Colonic mucosa (tissue), 4 donors: ENCODE measurements around the gene PARP11. TPM values are rescaled to one million over a fixed set of nuclear protein-coding genes. Genes with fewer than 3 reads are reported as not detected.

ENCODE experiments used
- DNase-seq: peaks from one replicate; pipeline ENCODE4 v3.0.0-alpha.2; 2020
- H3K27ac ChIP-seq: fragments of 200-600 bp; one replicate; pipeline ENCODE4 v1.8.0; 2021
- H3K27me3 ChIP-seq: fragments of 200-600 bp; one replicate; pipeline ENCODE4 v1.8.0; 2021
- H3K36me3 ChIP-seq: fragments of 200-600 bp; one replicate; pipeline ENCODE4 v1.8.0; 2021
- H3K4me1 ChIP-seq: fragments of 200-600 bp; one replicate; pipeline ENCODE4 v1.8.0; 2021; ENCODE audit warnings: mild to moderate bottlenecking
- H3K4me3 ChIP-seq: fragments of 200-600 bp; one replicate; pipeline ENCODE4 v1.8.0; 2021
- H3K9ac ChIP-seq, 2 donors: one replicate each; pipeline ENCODE4 v1.7.0; 2013; ENCODE audit warnings: control low read depth in 2 of 2, low read depth in 2 of 2, low read length in 2 of 2
- H3K9me3 ChIP-seq: fragments of 200-600 bp; one replicate; pipeline ENCODE4 v1.8.0; 2021
- intact Hi-C: fragments of 100-400 bp; cut with DNase I; formaldehyde crosslinking; loops from one replicate; pipeline ENCODE4 v1.14.1; 2022
- total RNA-seq, 2 donors: library from RNA; stranded (reverse); fragmentation: NEBNext Ultra II Directional in 1 of 2; extraction: Animal tissue kit (Norgen Biotek cat#: 25700) in 1 of 2; gene quantifications; one replicate each; pipeline ENCODE4 v1.2.1, GENCODE V29; 2021
- TF ChIP-seq, protein P1 (sequence below): fragments of 200-600 bp; IDR thresholded peaks from one replicate; pipeline ENCODE4 v1.8.0; 2022; ENCODE audit warnings: antibody characterized with exemption, mild to moderate bottlenecking
- donor health status: healthy.
- donor health status: DM: no; HTN: no; CAD: no.
- donor health status: DM: no; HTN: no; CAD: no.

Gene PARP11, protein sequence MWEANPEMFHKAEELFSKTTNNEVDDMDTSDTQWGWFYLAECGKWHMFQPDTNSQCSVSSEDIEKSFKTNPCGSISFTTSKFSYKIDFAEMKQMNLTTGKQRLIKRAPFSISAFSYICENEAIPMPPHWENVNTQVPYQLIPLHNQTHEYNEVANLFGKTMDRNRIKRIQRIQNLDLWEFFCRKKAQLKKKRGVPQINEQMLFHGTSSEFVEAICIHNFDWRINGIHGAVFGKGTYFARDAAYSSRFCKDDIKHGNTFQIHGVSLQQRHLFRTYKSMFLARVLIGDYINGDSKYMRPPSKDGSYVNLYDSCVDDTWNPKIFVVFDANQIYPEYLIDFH
- total RNA-seq: 1 to 10 TPM; 5.5 to 5.8 TPM

DNA sequence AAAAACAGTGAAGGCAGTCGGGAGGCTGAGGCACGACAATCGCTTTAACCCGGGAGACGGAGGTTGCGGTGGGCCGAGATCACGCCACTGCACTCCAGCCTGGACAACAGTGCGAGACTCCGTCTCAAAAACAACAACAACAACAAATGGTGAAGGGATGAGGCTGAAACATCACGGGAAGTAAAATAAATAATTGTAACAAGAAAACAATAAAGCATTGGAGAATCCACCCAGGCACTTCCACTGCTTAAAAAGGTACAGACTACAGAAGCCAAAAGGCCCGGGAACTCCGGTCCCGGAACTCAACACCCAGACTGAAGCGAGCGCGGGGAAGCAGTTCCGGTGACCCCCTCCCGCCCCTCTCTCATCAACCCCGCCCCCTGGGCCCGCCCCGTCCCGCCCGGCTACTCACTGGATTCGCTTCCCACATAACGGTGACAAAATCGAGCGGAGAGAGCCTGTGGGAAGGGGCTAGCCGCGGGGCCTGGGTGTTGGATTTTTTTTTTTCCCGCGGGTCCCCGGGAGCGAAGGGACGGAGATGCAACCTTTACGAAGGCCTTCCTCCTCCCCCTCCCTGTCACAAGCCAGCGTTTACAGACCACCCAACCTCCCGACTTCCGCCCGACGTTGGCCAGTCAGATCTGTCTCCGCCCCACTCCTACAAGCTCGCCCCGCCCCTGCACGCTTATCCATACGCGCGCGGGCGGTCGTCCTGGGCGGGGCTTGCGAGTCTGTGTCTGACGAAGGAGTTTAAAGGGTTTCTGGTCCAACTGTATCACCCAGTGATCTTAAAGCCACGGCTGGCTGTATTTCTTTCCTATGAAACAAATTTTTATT is at the start of gene PARP11:
Gene PARP11, minus strand, starts transcription at position 600 of the 837 bp plus-strand sequence. Its CDS starts 170 bp downstream, at position 430.
- peak; percentile 98 for DNase-seq
- Histone ChIP-seq H3K27ac (peak within 1 kb of the TSS; percentile 80), H3K9me3 (no peaks in the 10 kb centered on the region), H3K27me3 (no peaks in the 10 kb centered on the region), H3K36me3 (no peaks in the 10 kb centered on the region), H3K9ac (peak within 1 kb of the TSS; percentile 74 to 87), H3K4me3 (peak within 1 kb of the TSS; percentile 58), H3K4me1 (no peaks in the 10 kb centered on the region)
- intact Hi-C loops: no loop called here
- TF ChIP-seq, protein P1, sequence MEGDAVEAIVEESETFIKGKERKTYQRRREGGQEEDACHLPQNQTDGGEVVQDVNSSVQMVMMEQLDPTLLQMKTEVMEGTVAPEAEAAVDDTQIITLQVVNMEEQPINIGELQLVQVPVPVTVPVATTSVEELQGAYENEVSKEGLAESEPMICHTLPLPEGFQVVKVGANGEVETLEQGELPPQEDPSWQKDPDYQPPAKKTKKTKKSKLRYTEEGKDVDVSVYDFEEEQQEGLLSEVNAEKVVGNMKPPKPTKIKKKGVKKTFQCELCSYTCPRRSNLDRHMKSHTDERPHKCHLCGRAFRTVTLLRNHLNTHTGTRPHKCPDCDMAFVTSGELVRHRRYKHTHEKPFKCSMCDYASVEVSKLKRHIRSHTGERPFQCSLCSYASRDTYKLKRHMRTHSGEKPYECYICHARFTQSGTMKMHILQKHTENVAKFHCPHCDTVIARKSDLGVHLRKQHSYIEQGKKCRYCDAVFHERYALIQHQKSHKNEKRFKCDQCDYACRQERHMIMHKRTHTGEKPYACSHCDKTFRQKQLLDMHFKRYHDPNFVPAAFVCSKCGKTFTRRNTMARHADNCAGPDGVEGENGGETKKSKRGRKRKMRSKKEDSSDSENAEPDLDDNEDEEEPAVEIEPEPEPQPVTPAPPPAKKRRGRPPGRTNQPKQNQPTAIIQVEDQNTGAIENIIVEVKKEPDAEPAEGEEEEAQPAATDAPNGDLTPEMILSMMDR: no peak

GRCh38 chr12:3922033-3922432 is 48.8 kb upstream of the PARP11 start:
- H3K36me3 ChIP-seq: no peaks in the 10 kb centered on the region
- no peak for DNase-seq
- no peak overlapping the region for H3K4me3 ChIP-seq
- H3K9ac ChIP-seq: no peak overlapping the region
- TF ChIP-seq, protein P1: no peak
- H3K27me3 ChIP-seq: peaks cover 5% of the 10 kb centered on the region
- no peaks in the 10 kb centered on the region for H3K9me3 ChIP-seq
- H3K27ac ChIP-seq: no peak overlapping the region
- H3K4me1 ChIP-seq: no peaks in the 10 kb centered on the region
- intact Hi-C loops: no loop called here

DNA sequence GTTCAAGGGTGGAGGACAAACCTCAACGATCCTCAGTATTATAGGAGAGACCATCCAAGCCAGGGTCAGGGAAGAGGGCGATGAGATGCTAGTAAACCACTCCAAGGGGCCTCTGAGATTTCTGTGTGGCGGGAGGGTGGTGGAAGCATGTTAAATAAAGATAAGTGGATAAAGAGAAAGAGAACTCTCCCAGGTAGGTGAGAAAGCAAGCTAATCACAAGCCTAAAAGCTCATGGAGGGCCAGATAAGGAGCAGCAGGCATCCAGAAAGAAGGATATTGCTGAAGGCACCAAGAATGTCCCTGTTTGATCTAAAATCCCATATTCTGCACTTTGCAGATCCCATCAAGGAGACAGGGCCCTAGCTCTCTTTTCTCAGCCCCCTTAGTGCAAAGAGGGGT is 48.3 kb upstream of the PARP11 start:
- no peak for DNase-seq
- no peak overlapping the region for H3K27ac ChIP-seq
- TF ChIP-seq, protein P1: no peak

GRCh38 chr12:3921151-3921471 is 47.9 kb upstream of the PARP11 start:
- intact Hi-C loops: no loop called here
- Histone ChIP-seq H3K4me3 (no peak overlapping the region), H3K9me3 (no peaks in the 10 kb centered on the region), H3K27ac (no peak overlapping the region), H3K9ac (no peak overlapping the region), H3K4me1 (no peaks in the 10 kb centered on the region), H3K27me3 (peaks cover 5% of the 10 kb centered on the region), H3K36me3 (no peaks in the 10 kb centered on the region)
- no peak for DNase-seq
- TF ChIP-seq, protein P1: no peak

More for the DNA sequence above, 48.3 kb upstream of the PARP11 start:
- no peak overlapping the region for H3K4me3 ChIP-seq
- H3K9ac ChIP-seq: no peak overlapping the region
- H3K27me3 ChIP-seq: peaks cover 5% of the 10 kb centered on the region
- intact Hi-C loops: no loop called here
- H3K4me1 ChIP-seq: no peaks in the 10 kb centered on the region
- no peaks in the 10 kb centered on the region for H3K36me3 ChIP-seq
- no peaks in the 10 kb centered on the region for H3K9me3 ChIP-seq

- Histone ChIP-seq H3K4me3 (no peak overlapping the region), H3K4me1 (no peaks in the 10 kb centered on the region), H3K36me3 (no peaks in the 10 kb centered on the region), H3K27ac (no peak overlapping the region), H3K27me3 (peaks cover 5% of the 10 kb centered on the region), H3K9ac (no peak overlapping the region), H3K9me3 (no peaks in the 10 kb centered on the region)
- DNase-seq: no peak
- TF ChIP-seq, protein P1: no peak
- intact Hi-C loops: no loop called here
These were observed 47.4 kb upstream of the PARP11 start for GRCh38 chr12:3920351-3921150.
